Activated CD4-positive, CD25-positive, alpha-beta regulatory T cell treated with anti-CD3 and anti-CD28 coated beads, Interleukin-2, amount 50 U/mL, for 16 hours (primary cell): Measurements from ENCODE around the gene CBX1.
"Not testable (repeated sequence)": the region's sequence is repeated elsewhere in the genome, so short reads cannot be mapped to it uniquely, and the experiment has no call there.

Experiments used
- DNase-seq: peaks from one replicate; pipeline ENCODE4 v3.0.0-alpha.2; 2020; ENCODE audit warnings: low read depth, low spot score

The CBX1 gene

GRCh38 chr17:48123776-48124388, 22.6 kb upstream of the CBX1 start:
- no peak for DNase-seq

- DNase-seq = no peak
Measured at GRCh38 chr17:48123111-48123510, 21.8 kb upstream of the CBX1 start.

- DNase-seq = no peak
Measured at GRCh38 chr17:48122665-48123045, 21.4 kb upstream of the CBX1 start.

GRCh38 chr17:48121923-48122664, 20.8 kb upstream of the CBX1 start:
- DNase-seq = no peak

GRCh38 chr17:48113201-48113676, 12.0 kb upstream of the CBX1 start:
- no peak for DNase-seq

- no peak for DNase-seq
Measured at GRCh38 chr17:48111937-48112241, 10.6 kb upstream of the CBX1 start.

- no peak for DNase-seq
Measured at GRCh38 chr17:48110761-48111160, 9.5 kb upstream of the CBX1 start.

- DNase-seq = peak; percentile 89
Measured at GRCh38 chr17:48107137-48108055, 6.1 kb upstream of the CBX1 start, which contains the start of gene SNX11. SNX11 (plus strand) TSS chr17:48107766; CDS start chr17:48112044, 4,278 bp downstream.

GRCh38 chr17:48106802-48107136, 5.5 kb upstream of the CBX1 start:
- DNase-seq = no peak

- no peak for DNase-seq
Measured at GRCh38 chr17:48104440-48104839, 3.2 kb upstream of the CBX1 start.

GRCh38 chr17:48102798-48103715, 1.8 kb upstream of the CBX1 start:
- DNase-seq = no peak

- no peak for DNase-seq
Measured at GRCh38 chr17:48102043-48102750, 919 bp upstream of the CBX1 start.

GRCh38 chr17:48100591-48101011, 677 bp downstream of the CBX1 start:
- no peak for DNase-seq

- no peak for DNase-seq
Measured at GRCh38 chr17:48100160-48100559, 1.1 kb downstream of the CBX1 start.

- no peak for DNase-seq
Measured at GRCh38 chr17:48095611-48096010, 5.7 kb downstream of the CBX1 start.

- no peak for DNase-seq
Measured at GRCh38 chr17:48093341-48094045, 7.8 kb downstream of the CBX1 start.

GRCh38 chr17:48084932-48085331, 16.3 kb downstream of the CBX1 start:
- DNase-seq = no peak

- DNase-seq = no peak
Measured at GRCh38 chr17:48081858-48082257, 19.4 kb downstream of the CBX1 start.

GRCh38 chr17:48077152-48077551, 24.1 kb downstream of the CBX1 start:
- DNase-seq = not testable (repeated sequence)
